Upper lobe of left lung (tissue), 4 donors: ENCODE results near the gene WDR3.

Experiments used
- CTCF ChIP-seq, 6 experiments: fragments of 450-650 bp in 4 of 6; fragments of 200-600 bp in 2 of 6; sonication (generic) in 2 of 6; IDR thresholded peaks; one replicate each; pipeline ENCODE4 v1.5.1; 2016 to 2019; ENCODE audit warnings: antibody characterized with exemption in 6 of 6
- POLR2A ChIP-seq, 4 donors: fragments of 450-650 bp; IDR thresholded peaks; one replicate each; pipeline ENCODE4 v1.5.1; 2016 to 2017; ENCODE audit warnings: antibody characterized with exemption in 4 of 4, mild to moderate bottlenecking in 2 of 4
- POLR2AphosphoS5 ChIP-seq, 2 donors: sonication (generic); formaldehyde crosslinking; IDR thresholded peaks; one replicate each; pipeline ENCODE4 v1.5.1; 2017; ENCODE audit warnings: antibody characterized with exemption in 2 of 2

DNA sequence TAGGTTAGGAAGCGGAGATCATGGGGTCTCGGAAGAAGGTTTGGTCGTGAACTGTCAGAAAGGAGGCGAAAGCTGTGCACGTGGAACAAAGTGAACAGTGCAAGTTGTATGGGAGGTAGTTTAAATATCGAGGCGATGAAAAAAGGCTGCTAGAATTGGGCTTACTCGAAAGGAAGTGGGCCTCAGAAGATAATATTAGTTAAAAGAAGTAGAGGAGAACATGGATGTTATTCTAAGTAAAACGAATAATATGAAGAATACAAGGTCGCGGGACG is 571 bp downstream of the WDR3 start:
- no peak for TF ChIP-seq CTCF (IDR thresholded peaks at IDR 0.05)
- TF ChIP-seq POLR2A (IDR thresholded peaks at IDR 0.05) = no peak
- TF ChIP-seq POLR2AphosphoS5 (IDR thresholded peaks at IDR 0.05) = no peak
